Nephron progenitor cell (in vitro differentiated cells): ENCODE results near the gene SIRT7.
A peak's percentile ranks its signal among the peaks of the same experiment; 100 is the strongest.

ENCODE experiments used
- DNase-seq: peaks from one replicate; pipeline ENCODE4 v3.0.0; 2021
- H3K27ac Mint-ChIP-seq: 2 replicates; pipeline ENCODE4 v1.8.0; 2021; ENCODE audit warnings: mild to moderate bottlenecking, moderate library complexity, mixed read lengths
- H3K27me3 Mint-ChIP-seq: 2 replicates; pipeline ENCODE4 v1.8.0; 2021; ENCODE audit warnings: mild to moderate bottlenecking, low read depth, mixed read lengths; ENCODE audit not compliant: poor library complexity
- H3K36me3 Mint-ChIP-seq: 2 replicates; pipeline ENCODE4 v1.8.0; 2021; ENCODE audit warnings: low read depth, mixed read lengths
- H3K4me1 Mint-ChIP-seq: 2 replicates; pipeline ENCODE4 v1.8.0; 2021; ENCODE audit warnings: mixed read lengths
- H3K4me3 Mint-ChIP-seq: 2 replicates; pipeline ENCODE4 v1.8.0; 2021; ENCODE audit warnings: mild to moderate bottlenecking, moderate library complexity, mixed read lengths
- H3K9me3 Mint-ChIP-seq: 2 replicates; pipeline ENCODE4 v1.8.0; 2021; ENCODE audit warnings: mild to moderate bottlenecking, moderate library complexity, mixed read lengths
- TF ChIP-seq, protein P1 (sequence below): fragments of 200-600 bp; sonication (generic); IDR thresholded peaks from 2 replicates; pipeline ENCODE4 v1.5.0; 2021; ENCODE audit warnings: antibody characterized with exemption

The SIRT7 gene

DNA sequence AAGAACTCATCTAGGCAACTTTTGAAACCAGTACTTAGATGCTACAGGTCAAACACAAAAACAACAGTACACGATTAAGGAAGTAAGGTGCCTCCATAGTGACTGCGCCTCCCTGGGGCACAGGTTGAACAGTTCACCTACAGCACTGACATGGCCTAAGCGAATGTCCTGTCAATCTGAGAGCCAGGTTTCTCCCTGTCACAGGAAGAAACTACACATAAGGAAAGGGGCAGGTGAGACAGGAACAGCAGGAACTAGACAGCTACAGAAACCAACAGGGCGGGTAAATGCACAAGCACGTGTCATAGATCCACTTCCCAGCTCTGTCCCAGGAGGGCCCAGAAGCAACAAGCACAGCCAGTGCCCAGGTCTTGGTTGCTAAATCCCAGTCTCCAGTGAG, 38.9 kb downstream of the SIRT7 start:
- no peaks in the 10 kb centered on the region for H3K9me3 Mint-ChIP-seq
- DNase-seq, result no peak
- no peak overlapping the region for H3K4me3 Mint-ChIP-seq
- H3K4me1 Mint-ChIP-seq, result no peaks in the 10 kb centered on the region
- H3K27ac Mint-ChIP-seq, result peak overlapping the region; percentile 74
- H3K36me3 Mint-ChIP-seq, result peaks cover 53% of the 10 kb centered on the region
- TF ChIP-seq, protein P1, sequence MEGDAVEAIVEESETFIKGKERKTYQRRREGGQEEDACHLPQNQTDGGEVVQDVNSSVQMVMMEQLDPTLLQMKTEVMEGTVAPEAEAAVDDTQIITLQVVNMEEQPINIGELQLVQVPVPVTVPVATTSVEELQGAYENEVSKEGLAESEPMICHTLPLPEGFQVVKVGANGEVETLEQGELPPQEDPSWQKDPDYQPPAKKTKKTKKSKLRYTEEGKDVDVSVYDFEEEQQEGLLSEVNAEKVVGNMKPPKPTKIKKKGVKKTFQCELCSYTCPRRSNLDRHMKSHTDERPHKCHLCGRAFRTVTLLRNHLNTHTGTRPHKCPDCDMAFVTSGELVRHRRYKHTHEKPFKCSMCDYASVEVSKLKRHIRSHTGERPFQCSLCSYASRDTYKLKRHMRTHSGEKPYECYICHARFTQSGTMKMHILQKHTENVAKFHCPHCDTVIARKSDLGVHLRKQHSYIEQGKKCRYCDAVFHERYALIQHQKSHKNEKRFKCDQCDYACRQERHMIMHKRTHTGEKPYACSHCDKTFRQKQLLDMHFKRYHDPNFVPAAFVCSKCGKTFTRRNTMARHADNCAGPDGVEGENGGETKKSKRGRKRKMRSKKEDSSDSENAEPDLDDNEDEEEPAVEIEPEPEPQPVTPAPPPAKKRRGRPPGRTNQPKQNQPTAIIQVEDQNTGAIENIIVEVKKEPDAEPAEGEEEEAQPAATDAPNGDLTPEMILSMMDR, result no peak
- no peaks in the 10 kb centered on the region for H3K27me3 Mint-ChIP-seq

DNA sequence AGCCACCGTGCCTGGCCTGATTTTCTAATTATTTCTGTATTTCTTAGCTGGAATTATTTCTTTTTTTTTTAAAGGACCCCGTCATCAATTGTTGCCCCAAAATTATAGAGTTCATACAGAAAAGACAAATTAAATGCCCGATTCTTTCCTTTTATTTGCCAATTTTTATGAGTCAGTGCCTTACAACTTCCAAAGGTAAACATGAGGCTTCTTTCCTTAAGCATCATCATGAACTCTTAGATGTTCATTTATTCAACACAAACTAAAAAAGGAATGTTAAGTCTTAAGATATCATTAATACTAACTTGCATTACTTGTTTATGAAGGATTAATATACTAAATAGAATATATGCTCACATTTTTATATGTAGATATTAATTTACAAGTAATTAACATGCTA, 39.7 kb downstream of the SIRT7 start:
- peaks cover under 1% of the 10 kb centered on the region for H3K4me1 Mint-ChIP-seq
- H3K27ac Mint-ChIP-seq, result no peak overlapping the region
- no peak for DNase-seq
- TF ChIP-seq, protein P1, result no peak
- no peaks in the 10 kb centered on the region for H3K9me3 Mint-ChIP-seq
- H3K36me3 Mint-ChIP-seq, result peaks cover 49% of the 10 kb centered on the region
- no peaks in the 10 kb centered on the region for H3K27me3 Mint-ChIP-seq
- H3K4me3 Mint-ChIP-seq, result no peak overlapping the region

DNA sequence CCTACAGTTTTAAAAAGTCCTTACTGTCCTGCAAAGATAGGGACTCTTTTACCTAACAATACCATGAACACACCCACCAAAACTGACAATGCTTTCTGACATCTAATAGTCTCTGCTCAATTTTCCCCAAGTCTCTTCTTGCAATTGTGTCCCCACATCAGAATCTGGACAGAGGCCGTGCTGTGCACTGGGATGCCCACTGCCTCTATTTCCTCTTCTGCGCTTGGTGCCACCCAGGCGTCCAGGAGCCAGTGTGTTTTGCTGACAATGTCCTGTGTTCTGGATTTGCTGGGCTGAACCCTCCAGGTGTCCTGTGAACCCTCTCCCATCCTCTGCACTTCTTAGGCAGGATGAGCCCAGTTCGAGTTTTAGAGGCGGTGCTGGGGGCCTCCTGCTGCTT, 40.4 kb downstream of the SIRT7 start:
- Mint-ChIP-seq H3K36me3 (peaks cover 46% of the 10 kb centered on the region), H3K9me3 (no peaks in the 10 kb centered on the region), H3K4me1 (peaks cover 8% of the 10 kb centered on the region), H3K27ac (peak overlapping the region; percentile 32), H3K27me3 (no peaks in the 10 kb centered on the region), H3K4me3 (no peak overlapping the region)
- no peak for DNase-seq
- TF ChIP-seq, protein P1, result no peak

DNA sequence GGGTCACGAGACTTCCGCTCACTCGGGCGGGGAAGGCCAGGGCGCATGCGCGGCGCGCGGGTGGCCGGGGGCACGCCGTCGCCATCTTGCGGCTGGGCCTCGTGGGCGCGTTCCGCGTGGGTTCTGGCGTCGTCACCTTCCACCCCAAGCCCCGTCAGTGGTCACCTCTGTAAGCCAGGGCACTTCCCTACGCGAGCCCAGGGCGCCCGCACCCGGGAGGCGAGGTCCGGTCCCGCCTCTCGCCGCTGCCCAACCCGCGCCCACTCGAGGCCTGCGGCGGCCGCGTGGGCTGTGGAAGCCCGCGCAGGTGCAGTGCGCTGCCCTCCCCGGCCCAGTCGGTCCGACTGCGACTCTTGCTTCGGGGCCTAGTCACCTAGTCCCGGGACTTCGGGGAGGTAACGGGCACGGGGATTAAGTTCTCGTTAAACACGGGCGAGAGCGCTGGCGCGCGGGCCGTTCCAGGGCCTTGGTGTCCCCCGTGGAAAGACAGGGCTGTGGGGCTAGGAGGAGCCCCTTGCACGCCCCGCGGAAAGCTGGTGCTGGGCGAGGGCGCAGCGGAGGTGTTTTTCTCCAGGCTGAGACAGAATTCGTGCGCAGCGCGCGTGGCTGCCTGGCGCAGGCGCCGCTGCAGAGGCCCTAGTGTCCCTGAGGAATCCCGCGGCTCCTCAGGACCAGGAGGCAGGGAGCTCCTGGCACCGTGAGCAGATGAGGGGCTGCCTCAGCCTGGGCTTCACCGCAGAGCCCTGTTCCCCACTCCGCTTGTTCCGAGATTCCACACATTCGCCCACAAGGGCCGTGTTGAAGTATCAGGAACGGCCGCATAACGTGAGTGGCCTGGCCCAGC, 46.4 kb downstream of the SIRT7 start:
- no peaks in the 10 kb centered on the region for H3K27me3 Mint-ChIP-seq
- H3K4me1 Mint-ChIP-seq, result peaks cover 53% of the 10 kb centered on the region
- H3K4me3 Mint-ChIP-seq, result peak overlapping the region; percentile 81
- no peaks in the 10 kb centered on the region for H3K9me3 Mint-ChIP-seq
- H3K36me3 Mint-ChIP-seq, result no peaks in the 10 kb centered on the region
- peak; percentile 92 for DNase-seq
- peak overlapping the region; percentile 22 for H3K27ac Mint-ChIP-seq
- TF ChIP-seq, protein P1, result no peak

DNA sequence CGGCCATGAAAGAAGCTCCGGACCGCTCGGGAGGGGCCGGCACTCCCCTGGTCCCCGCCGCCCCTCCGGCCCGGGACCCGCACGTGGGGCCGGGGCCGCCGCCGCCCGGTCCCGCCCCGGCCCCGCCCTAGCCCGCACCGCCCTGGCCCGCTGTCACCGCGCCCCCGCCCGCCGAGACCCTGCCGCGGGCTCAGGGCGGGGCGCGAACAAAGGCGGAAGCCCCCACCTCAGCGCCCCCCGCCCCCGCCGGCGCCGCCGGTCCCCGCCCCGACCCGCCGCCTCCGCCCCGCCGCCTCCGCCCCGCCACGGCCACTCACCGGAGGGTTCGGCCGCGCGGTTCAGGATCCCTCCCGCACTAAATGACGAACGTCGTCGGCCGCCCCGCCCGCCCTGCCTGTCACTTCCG, 47.0 kb downstream of the SIRT7 start, which contains the start of gene ARHGDIA:
Gene ARHGDIA (minus strand): TSS at position 357 of the 406 bp plus-strand sequence. CDS start 1,407 bp downstream, outside the sequence.
- H3K9me3 Mint-ChIP-seq, result no peaks in the 10 kb centered on the region
- peak within 1 kb of the TSS; percentile 84 for H3K27ac Mint-ChIP-seq
- H3K4me3 Mint-ChIP-seq, result peak within 1 kb of the TSS; percentile 85
- peak; percentile 33 for DNase-seq
- TF ChIP-seq, protein P1, result no peak
- H3K27me3 Mint-ChIP-seq, result no peaks in the 10 kb centered on the region
- H3K4me1 Mint-ChIP-seq, result peaks cover 58% of the 10 kb centered on the region
- no peaks in the 10 kb centered on the region for H3K36me3 Mint-ChIP-seq
